Astrocyte of the cerebellum (primary cell): ENCODE data around the gene MPDU1.

Source experiments
- DNase-seq: peaks from one replicate; pipeline ENCODE4 v3.0.0-alpha.2; 2011; ENCODE audit warnings: low read depth
- H3K4me3 ChIP-seq: 2 replicates; pipeline ENCODE4 v1.5.1; 2011; ENCODE audit warnings: mild to moderate bottlenecking, low read depth, low read length, moderate library complexity
- CTCF ChIP-seq: IDR thresholded peaks from 2 replicates; pipeline ENCODE4 v1.5.1; 2012; ENCODE audit warnings: low read length, low read depth, moderate library complexity, mild to moderate bottlenecking; ENCODE audit errors: missing control alignments
- in situ Hi-C: cut with HindIII; loops from 2 replicates; pipeline ENCODE4 v1.10.0; 2017; ENCODE audit warnings: low sequenced_read_pairs

Gene MPDU1

DNA sequence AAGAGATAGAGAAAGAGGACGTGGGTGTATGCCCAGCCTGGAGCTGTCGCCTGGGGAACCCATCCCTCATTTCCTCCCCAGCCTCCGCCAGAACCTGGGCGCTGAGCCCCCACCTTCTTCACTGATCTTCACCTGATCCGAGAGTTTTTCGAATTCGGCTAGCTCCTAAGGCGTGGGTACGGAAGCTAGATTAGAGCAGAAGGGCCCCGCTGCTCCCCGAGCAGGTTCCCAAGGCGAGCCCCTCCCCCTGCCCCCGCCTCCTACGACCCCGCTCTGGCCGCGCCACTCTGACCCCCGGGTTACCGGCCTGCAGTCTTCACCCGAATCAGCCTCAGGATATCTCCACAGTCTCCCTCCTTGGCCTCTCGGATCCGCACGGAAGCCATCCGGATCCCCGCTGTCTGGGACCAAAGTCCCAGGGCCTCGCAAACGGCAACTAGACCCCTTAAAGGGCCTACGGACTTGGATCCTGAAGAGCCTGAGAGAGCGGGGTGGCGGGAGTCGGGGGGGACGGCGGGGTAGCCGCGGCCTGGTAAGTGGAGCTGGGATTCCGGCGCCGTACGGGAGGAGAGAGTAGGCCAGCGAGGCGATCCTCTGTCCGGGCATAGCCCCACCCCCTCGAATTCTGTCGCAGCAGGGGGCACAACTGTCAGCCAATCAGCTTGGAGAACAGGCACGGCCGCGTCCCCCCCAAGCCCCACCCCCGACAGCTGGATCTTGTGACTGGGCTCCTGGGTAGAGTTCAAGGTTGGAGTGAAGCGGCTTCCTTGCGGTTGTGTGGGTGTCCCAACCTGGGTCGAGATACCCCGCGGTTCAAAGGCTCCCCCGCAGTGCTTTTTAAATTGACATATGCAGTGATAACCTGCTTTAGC is 43.8 kb downstream of the MPDU1 start, which contains the start of gene SAT2:
TSS of gene SAT2 (minus strand) at position 572 of the 872 bp plus-strand sequence. CDS start at position 386, 186 bp downstream.
- DNase-seq = peak; percentile 84

GRCh38 chr17:7629939-7630571 is 46.4 kb downstream of the MPDU1 start, which contains the start of gene SHBG:
TSS of gene SHBG (plus strand) at chr17:7630135. CDS start at chr17:7630173, 38 bp downstream.
- TF ChIP-seq CTCF = no peak
- in situ Hi-C loops = no loop called here
- no peak within 1 kb of the TSS for H3K4me3 ChIP-seq
- DNase-seq = no peak

More for the DNA sequence above, 43.8 kb downstream of the MPDU1 start, which contains the start of gene SAT2:
- TF ChIP-seq CTCF = no peak
- in situ Hi-C loops = no loop called here
- H3K4me3 ChIP-seq = peak within 1 kb of the TSS; percentile 79

- no peak overlapping the region for H3K4me3 ChIP-seq
- TF ChIP-seq CTCF = no peak
- in situ Hi-C loops = no loop called here
- no peak for DNase-seq
These were observed 48.0 kb downstream of the MPDU1 start for GRCh38 chr17:7631398-7632380.

DNA sequence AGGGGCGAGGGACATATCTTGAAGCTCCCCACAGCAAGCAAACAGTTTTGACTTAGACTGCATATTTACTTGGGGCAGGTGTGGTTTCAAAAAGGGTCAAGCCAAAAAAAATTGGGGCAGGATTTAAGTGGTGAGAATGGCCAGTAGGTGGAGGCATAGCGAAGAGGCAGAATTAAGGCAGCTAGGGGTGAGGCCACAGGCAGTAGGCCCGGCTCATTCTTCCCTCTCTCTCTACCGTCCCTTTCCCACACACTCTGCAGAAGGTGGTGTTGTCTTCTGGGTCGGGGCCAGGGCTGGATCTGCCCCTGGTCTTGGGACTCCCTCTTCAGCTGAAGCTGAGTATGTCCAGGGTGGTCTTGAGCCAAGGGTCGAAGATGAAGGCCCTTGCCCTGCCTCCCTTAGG is 48.8 kb downstream of the MPDU1 start:
- in situ Hi-C loops = no loop called here
- DNase-seq = no peak
- TF ChIP-seq CTCF = peak; percentile 64
- H3K4me3 ChIP-seq = no peak overlapping the region

DNA sequence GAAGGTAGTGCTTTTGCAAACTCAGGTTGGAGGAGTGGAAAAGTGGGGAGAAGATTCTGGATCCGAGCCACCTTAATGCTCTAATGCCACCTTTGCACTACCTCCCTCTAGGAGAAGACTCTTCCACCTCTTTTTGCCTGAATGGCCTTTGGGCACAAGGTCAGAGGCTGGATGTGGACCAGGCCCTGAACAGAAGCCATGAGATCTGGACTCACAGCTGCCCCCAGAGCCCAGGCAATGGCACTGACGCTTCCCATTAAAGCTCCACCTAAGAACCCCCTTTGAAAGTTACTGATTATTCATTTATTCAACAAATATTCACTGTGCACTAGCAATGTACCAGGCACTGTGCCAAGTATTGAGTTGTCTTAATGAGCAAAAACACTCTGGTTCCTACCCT is 49.4 kb downstream of the MPDU1 start:
- in situ Hi-C loops = no loop called here
- TF ChIP-seq CTCF = no peak
- no peak overlapping the region for H3K4me3 ChIP-seq
- DNase-seq = no peak

GRCh38 chr17:7634384-7634783 is 50.7 kb downstream of the MPDU1 start:
- TF ChIP-seq CTCF = peak; percentile 63
- no peak overlapping the region for H3K4me3 ChIP-seq
- in situ Hi-C loops = no loop called here
- DNase-seq = no peak
